Measurements from ENCODE around the gene ILRUN. TPM values are rescaled to one million over a fixed set of nuclear protein-coding genes. Genes with fewer than 3 reads are reported as not detected.
"Not testable (repeated sequence)": the region's sequence is repeated elsewhere in the genome, so short reads cannot be mapped to it uniquely, and the experiment has no call there.

Gene ILRUN
- total RNA-seq, 1 donor from 2014 or later: 58.9 TPM

GRCh38 chr6:34676140-34676539 is 20.4 kb downstream of the ILRUN start:
- DNase-seq (ENCODE audit: low spot score): no peak
- Mint-ChIP-seq H3K27me3 (ENCODE audit: unreplicated experiment) (no peaks in the 10 kb centered on the region), H3K27ac (ENCODE audit: unreplicated experiment) (no peak overlapping the region), H3K9me3 (ENCODE audit: unreplicated experiment) (no peaks in the 10 kb centered on the region), H3K36me3 (ENCODE audit: low read depth, unreplicated experiment) (no peaks in the 10 kb centered on the region), H3K4me1 (ENCODE audit: unreplicated experiment) (peaks cover 22% of the 10 kb centered on the region), H3K4me3 (ENCODE audit: unreplicated experiment) (no peak overlapping the region)
- TF ChIP-seq, protein P1, sequence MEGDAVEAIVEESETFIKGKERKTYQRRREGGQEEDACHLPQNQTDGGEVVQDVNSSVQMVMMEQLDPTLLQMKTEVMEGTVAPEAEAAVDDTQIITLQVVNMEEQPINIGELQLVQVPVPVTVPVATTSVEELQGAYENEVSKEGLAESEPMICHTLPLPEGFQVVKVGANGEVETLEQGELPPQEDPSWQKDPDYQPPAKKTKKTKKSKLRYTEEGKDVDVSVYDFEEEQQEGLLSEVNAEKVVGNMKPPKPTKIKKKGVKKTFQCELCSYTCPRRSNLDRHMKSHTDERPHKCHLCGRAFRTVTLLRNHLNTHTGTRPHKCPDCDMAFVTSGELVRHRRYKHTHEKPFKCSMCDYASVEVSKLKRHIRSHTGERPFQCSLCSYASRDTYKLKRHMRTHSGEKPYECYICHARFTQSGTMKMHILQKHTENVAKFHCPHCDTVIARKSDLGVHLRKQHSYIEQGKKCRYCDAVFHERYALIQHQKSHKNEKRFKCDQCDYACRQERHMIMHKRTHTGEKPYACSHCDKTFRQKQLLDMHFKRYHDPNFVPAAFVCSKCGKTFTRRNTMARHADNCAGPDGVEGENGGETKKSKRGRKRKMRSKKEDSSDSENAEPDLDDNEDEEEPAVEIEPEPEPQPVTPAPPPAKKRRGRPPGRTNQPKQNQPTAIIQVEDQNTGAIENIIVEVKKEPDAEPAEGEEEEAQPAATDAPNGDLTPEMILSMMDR (IDR thresholded peaks at IDR 0.05; ENCODE audit: unreplicated experiment): no peak

- not testable (repeated sequence) for H3K4me3 Mint-ChIP-seq (ENCODE audit: unreplicated experiment); H3K27ac Mint-ChIP-seq (ENCODE audit: unreplicated experiment); H3K9me3 Mint-ChIP-seq (ENCODE audit: unreplicated experiment); H3K27me3 Mint-ChIP-seq (ENCODE audit: unreplicated experiment); DNase-seq (ENCODE audit: low spot score); H3K36me3 Mint-ChIP-seq (ENCODE audit: low read depth, unreplicated experiment)
- peaks cover 22% of the 10 kb centered on the region for H3K4me1 Mint-ChIP-seq (ENCODE audit: unreplicated experiment)
These were observed 21.6 kb downstream of the ILRUN start for GRCh38 chr6:34674930-34675329.

DNA sequence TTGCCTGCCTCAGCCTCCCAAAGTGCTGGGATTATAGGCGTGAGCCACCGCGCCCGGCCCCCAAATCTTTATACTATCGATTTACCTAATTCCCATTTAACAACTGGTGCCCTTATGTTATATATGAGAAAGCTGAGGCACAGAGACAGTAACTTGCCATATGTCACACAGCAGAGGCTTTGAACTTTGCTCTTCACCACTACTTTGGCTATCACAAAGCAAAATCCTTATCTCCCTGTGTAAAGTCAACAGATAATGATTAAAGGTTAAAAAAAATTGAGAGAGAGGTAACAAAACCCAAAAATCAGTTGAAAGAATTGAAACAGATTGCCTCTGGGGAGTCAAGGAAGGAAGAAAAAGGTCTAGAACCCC is 22.3 kb downstream of the ILRUN start:
- H3K27ac Mint-ChIP-seq (ENCODE audit: unreplicated experiment): no peak overlapping the region
- no peak for DNase-seq (ENCODE audit: low spot score)

GRCh38 chr6:34673064-34673463 is 23.5 kb downstream of the ILRUN start:
- H3K4me1 Mint-ChIP-seq (ENCODE audit: unreplicated experiment): peaks cover 22% of the 10 kb centered on the region
- H3K9me3 Mint-ChIP-seq (ENCODE audit: unreplicated experiment): no peaks in the 10 kb centered on the region
- H3K36me3 Mint-ChIP-seq (ENCODE audit: low read depth, unreplicated experiment): no peaks in the 10 kb centered on the region
- no peak overlapping the region for H3K4me3 Mint-ChIP-seq (ENCODE audit: unreplicated experiment)
- no peak for DNase-seq (ENCODE audit: low spot score)
- TF ChIP-seq, protein P1 (IDR thresholded peaks at IDR 0.05; ENCODE audit: unreplicated experiment): no peak
- peak overlapping the region; percentile 96 for H3K27ac Mint-ChIP-seq (ENCODE audit: unreplicated experiment)
- H3K27me3 Mint-ChIP-seq (ENCODE audit: unreplicated experiment): no peaks in the 10 kb centered on the region

More for the DNA sequence above, 22.3 kb downstream of the ILRUN start:
- H3K27me3 Mint-ChIP-seq (ENCODE audit: unreplicated experiment): no peaks in the 10 kb centered on the region
- H3K9me3 Mint-ChIP-seq (ENCODE audit: unreplicated experiment): no peaks in the 10 kb centered on the region
- H3K4me1 Mint-ChIP-seq (ENCODE audit: unreplicated experiment): peaks cover 22% of the 10 kb centered on the region
- H3K36me3 Mint-ChIP-seq (ENCODE audit: low read depth, unreplicated experiment): no peaks in the 10 kb centered on the region
- TF ChIP-seq, protein P1 (IDR thresholded peaks at IDR 0.05; ENCODE audit: unreplicated experiment): no peak
- no peak overlapping the region for H3K4me3 Mint-ChIP-seq (ENCODE audit: unreplicated experiment)

GRCh38 chr6:34672657-34673043 is 23.9 kb downstream of the ILRUN start:
- Mint-ChIP-seq H3K4me1 (ENCODE audit: unreplicated experiment) (peaks cover 22% of the 10 kb centered on the region), H3K4me3 (ENCODE audit: unreplicated experiment) (no peak overlapping the region), H3K27ac (ENCODE audit: unreplicated experiment) (peak overlapping the region; percentile 96), H3K9me3 (ENCODE audit: unreplicated experiment) (no peaks in the 10 kb centered on the region), H3K27me3 (ENCODE audit: unreplicated experiment) (no peaks in the 10 kb centered on the region), H3K36me3 (ENCODE audit: low read depth, unreplicated experiment) (no peaks in the 10 kb centered on the region)
- no peak for DNase-seq (ENCODE audit: low spot score)
- TF ChIP-seq, protein P1 (IDR thresholded peaks at IDR 0.05; ENCODE audit: unreplicated experiment): no peak
